K562 (cell line): ENCODE data around the gene ULBP2. TPM values are rescaled to one million over a fixed set of nuclear protein-coding genes. Genes with fewer than 3 reads are reported as not detected.

Source experiments
- CHAMP1 ChIP-seq: fragments of 450-650 bp; IDR thresholded peaks from 2 replicates; pipeline ENCODE4 v1.6.1; 2016; ENCODE audit warnings: mild to moderate bottlenecking
- CTBP1 ChIP-seq: fragments of 450-650 bp; IDR thresholded peaks from 2 replicates; pipeline ENCODE4 v1.6.1; 2016; ENCODE audit warnings: borderline replicate concordance
- CTCF ChIP-seq, 3 experiments: IDR thresholded peaks in 2 of 3; conservative IDR thresholded peaks in 1 of 3; 2 replicates each; pipeline ENCODE4 v1.5.1; 2011 to 2012; ENCODE audit warnings: low read length in 3 of 3, mild to moderate bottlenecking in 3 of 3, control low read depth in 2 of 3, improper control_type of control experiment in 1 of 3, inconsistent platforms in 1 of 3, low read depth in 1 of 3, mixed read lengths in 1 of 3, moderate library complexity in 1 of 3; ENCODE audit not compliant: insufficient read depth in 2 of 3
- ILF3 ChIP-seq: fragments of 450-650 bp; IDR thresholded peaks from 2 replicates; pipeline ENCODE4 v1.6.1; 2018; ENCODE audit warnings: antibody characterized with exemption, mild to moderate bottlenecking, moderate library complexity, borderline replicate concordance
- MIER1 ChIP-seq: fragments of 450-650 bp; IDR thresholded peaks from 2 replicates; pipeline ENCODE4 v1.6.1; 2016; ENCODE audit warnings: antibody characterized with exemption, mild to moderate bottlenecking, low read depth
- MTA2 ChIP-seq: fragments of 450-650 bp; IDR thresholded peaks from 2 replicates; pipeline ENCODE4 v1.6.1; 2016; ENCODE audit warnings: low read depth
- NFIX ChIP-seq: fragments of 250-450 bp; sonication (Bioruptor Pico); IDR thresholded peaks from 2 replicates; pipeline ENCODE4 v1.4.0; 2020; ENCODE audit warnings: low read depth, mild to moderate bottlenecking, moderate library complexity
- NR3C1 ChIP-seq: sonication (generic); formaldehyde crosslinking; IDR thresholded peaks from 2 replicates; pipeline ENCODE4 v1.8.1; 2022; ENCODE audit warnings: missing genetic modification reagents
- PCBP2 ChIP-seq: fragments of 200-400 bp; formaldehyde crosslinking; IDR thresholded peaks from 2 replicates; pipeline ENCODE4 v1.6.1; 2018; ENCODE audit warnings: low read length, low read depth, mild to moderate bottlenecking, moderate library complexity; ENCODE audit not compliant: poor library complexity, severe bottlenecking
- PHTF2 ChIP-seq: fragments of 250-450 bp; sonication (Bioruptor Pico); IDR thresholded peaks from 2 replicates; pipeline ENCODE4 v1.5.0; 2021; ENCODE audit warnings: mild to moderate bottlenecking
- PREB ChIP-seq: sonication (generic); formaldehyde crosslinking; IDR thresholded peaks from 2 replicates; pipeline ENCODE4 v1.8.1; 2023; ENCODE audit warnings: mild to moderate bottlenecking, missing genetic modification reagents
- SMAD1 ChIP-seq: fragments of 150-350 bp; IDR thresholded peaks from 2 replicates; pipeline ENCODE4 v1.6.1; 2014; ENCODE audit warnings: low read length, low read depth; ENCODE audit not compliant: partially characterized antibody
- TFAP4 ChIP-seq: sonication (generic); formaldehyde crosslinking; IDR thresholded peaks from 2 replicates; pipeline ENCODE4 v1.8.0; 2022; ENCODE audit warnings: missing genetic modification reagents, mild to moderate bottlenecking, moderate library complexity, borderline replicate concordance
- ZBTB7A ChIP-seq: IDR thresholded peaks from 2 replicates; pipeline ENCODE4 v1.6.1; 2011; ENCODE audit warnings: low read depth, mild to moderate bottlenecking, low read length, moderate library complexity, borderline replicate concordance; ENCODE audit not compliant: control insufficient read depth
- ZNF444 ChIP-seq: fragments of 250-450 bp; sonication (Bioruptor Pico); IDR thresholded peaks from 2 replicates; pipeline ENCODE4 v1.4.0; 2020; ENCODE audit warnings: mild to moderate bottlenecking, moderate library complexity
- ZNF511 ChIP-seq: sonication (generic); formaldehyde crosslinking; IDR thresholded peaks from 2 replicates; pipeline ENCODE4 v1.8.0; 2022; ENCODE audit warnings: mild to moderate bottlenecking, missing genetic modification reagents
- ZNF512 ChIP-seq: IDR thresholded peaks from 2 replicates; pipeline ENCODE4 v1.6.1; 2016; ENCODE audit warnings: missing genetic modification characterization, missing compliant biosample characterization
- ZNF583 ChIP-seq: fragments of 250-450 bp; sonication (Bioruptor Pico); IDR thresholded peaks from 2 replicates; pipeline ENCODE4 v1.4.0; 2020
- ZNF668 ChIP-seq: fragments of 250-450 bp; sonication (Bioruptor Pico); IDR thresholded peaks from 2 replicates; pipeline ENCODE4 v1.8.0; 2022; ENCODE audit warnings: mild to moderate bottlenecking, inconsistent platforms
- polyA plus RNA-seq, 8 experiments: library from polyadenylated mRNA; depleted of rRNA in 4 of 8; stranded (reverse) in 5 of 8; unstranded in 3 of 8; fragments of >200 nt; fragmentation: Nextera tagmentation in 2 of 8; fragmentation: Illumina TruSeq in 1 of 8; extraction: Ambion mirVana in 2 of 8; extraction: Trizol in 1 of 8; gene quantifications; 2 replicates each; pipeline versions ENCODE4 v1.2.1 to v1.2.3, GENCODE V29; 2011 to 2014; ENCODE audit warnings: inconsistent platforms in 1 of 8, missing spikeins in 1 of 8
- total RNA-seq, 7 experiments: library from RNA; depleted of rRNA in 6 of 7; stranded (reverse); fragments of >200 nt in 6 of 7; fragmentation: Illumina TruSeq in 2 of 7; extraction: Trizol in 2 of 7; gene quantifications; 2 replicates each; pipeline versions ENCODE4 v1.2.1 to v1.2.3, GENCODE V29; 2011 to 2021; ENCODE audit warnings: low replicate concordance in 1 of 7

Gene ULBP2
- total and polyA plus RNA-seq, 9 of the 15 experiments (the other 6 are each of a cell fraction or from before 2014, with no cell fraction given): 0.50 to 5.3 (median 1.2) TPM

GRCh38 chr6:149938571-149939355, 3.1 kb upstream of the ULBP2 start (continued):
- TF ChIP-seq ZNF512 (no peak), PCBP2 (no peak), PHTF2 (CRISPR knock-in tag) (no peak), ZNF444 (CRISPR knock-in tag) (no peak), NR3C1 (CRISPR knock-in tag) (no peak), ZNF511 (no peak), PREB (CRISPR knock-in tag) (no peak), CHAMP1 (no peak), ZNF668 (CRISPR knock-in tag) (no peak), ZNF583 (no peak), TFAP4 (CRISPR knock-in tag) (no peak), MIER1 (no peak), CTCF (IDR thresholded peaks at IDR 0.05 in 2 of 3, conservative IDR thresholded peaks at IDR 0.05 in 1 of 3; ENCODE audit: insufficient read depth in 2 of 3, low read depth in 1 of 3, low read length in 3 of 3) (no peak), CTBP1 (peak; percentile 27; the same call in 1 of the 2 replicates), NFIX (CRISPR knock-in tag) (no peak), ILF3 (no peak), MTA2 (no peak), SMAD1 (no peak), ZBTB7A (no peak)
